Measurements from ENCODE around the gene CEPT1. TPM values are rescaled to one million over a fixed set of nuclear protein-coding genes. Genes with fewer than 3 reads are reported as not detected.
A peak's percentile ranks its signal among the peaks of the same experiment; 100 is the strongest.

Gene CEPT1
- total and polyA plus RNA-seq, 9 of the 15 experiments (the other 6 are each of a cell fraction or from before 2014, with no cell fraction given) = 24.4 to 72.6 (median 42.4) TPM

GRCh38 chr1:111099289-111099688, 40.7 kb upstream of the CEPT1 start (continued):
- no peak for TF ChIP-seq NFE2L1 (tag; IDR thresholded peaks at IDR 0.05; ENCODE audit: borderline replicate concordance, low read depth)
- peak; percentile 33 for TF ChIP-seq RBM25 (IDR thresholded peaks at IDR 0.05; ENCODE audit: low read depth, low read length, severe bottlenecking)
- no peak for TF ChIP-seq GABPB1 (CRISPR knock-in tag; IDR thresholded peaks at IDR 0.05)
- no peak for TF ChIP-seq HOMEZ (CRISPR knock-in tag; IDR thresholded peaks at IDR 0.05)
- peak; percentile 86 for TF ChIP-seq SOX6 (IDR thresholded peaks at IDR 0.05)
- TF ChIP-seq IRF9 (tag; IDR thresholded peaks at IDR 0.05) = no peak
- no peak for TF ChIP-seq KLF6 (CRISPR knock-in tag; IDR thresholded peaks at IDR 0.05; ENCODE audit: borderline replicate concordance)
- TF ChIP-seq ZNF507 (tag; conservative IDR thresholded peaks at IDR 0.05) = no peak
- no peak for TF ChIP-seq THRAP3 (IDR thresholded peaks at IDR 0.05; ENCODE audit: borderline replicate concordance)
- no peak for TF ChIP-seq ZNF740 (CRISPR knock-in tag; IDR thresholded peaks at IDR 0.05)
- no peak for TF ChIP-seq ZNF740 (tag; IDR thresholded peaks at IDR 0.05)
- TF ChIP-seq MGA (IDR thresholded peaks at IDR 0.05) = no peak

Measured in K562 (cell line).